Fibroblast of lung (primary cell): ENCODE measurements around the gene ZNF284. TPM values are rescaled to one million over a fixed set of nuclear protein-coding genes. Genes with fewer than 3 reads are reported as not detected.

ENCODE experiments used
- DNase-seq, 2 donors: peaks; one replicate each; pipeline versions ENCODE4 v3.0.0 to v3.0.0-alpha.2; 2010; ENCODE audit warnings: low read depth in 2 of 2
- H2AFZ ChIP-seq: 2 replicates; pipeline ENCODE4 v1.5.1; 2012; ENCODE audit warnings: low read length, control low read depth, inconsistent platforms
- H3K27ac ChIP-seq: 2 replicates; pipeline ENCODE4 v1.5.1; 2011; ENCODE audit warnings: low read length, control low read depth; ENCODE audit not compliant: insufficient read depth
- H3K27me3 ChIP-seq: 2 replicates; pipeline ENCODE4 v1.5.1; 2011; ENCODE audit warnings: mild to moderate bottlenecking, low read length; ENCODE audit not compliant: control insufficient read depth, insufficient read depth
- H3K36me3 ChIP-seq: 2 replicates; pipeline ENCODE4 v1.5.1; 2011; ENCODE audit warnings: low read length; ENCODE audit not compliant: control insufficient read depth, insufficient read depth
- H3K4me1 ChIP-seq: 2 replicates; pipeline ENCODE4 v1.5.1; 2011; ENCODE audit warnings: low read length; ENCODE audit not compliant: control insufficient read depth, insufficient read depth; ENCODE audit errors: extremely low read depth
- H3K4me2 ChIP-seq: 2 replicates; pipeline ENCODE4 v1.5.1; 2011; ENCODE audit warnings: low read length, control low read depth; ENCODE audit not compliant: insufficient read depth; ENCODE audit errors: extremely low read depth
- H3K4me3 ChIP-seq, 4 experiments: fragments of 200-600 bp in 1 of 4; sonication (generic) in 1 of 4; replicated peaks in 1 of 4; 2 replicates each; pipeline ENCODE4 v1.5.1; 2011 to 2016; ENCODE audit warnings: low read length in 4 of 4, low read depth in 3 of 4, mild to moderate bottlenecking in 3 of 4, control low read depth in 2 of 4, inconsistent platforms in 1 of 4, mixed read lengths in 1 of 4; ENCODE audit not compliant: insufficient read depth in 1 of 4; ENCODE audit errors: control extremely low read depth in 1 of 4
- H3K79me2 ChIP-seq: 2 replicates; pipeline ENCODE4 v1.5.1; 2012; ENCODE audit warnings: mild to moderate bottlenecking, low read length, inconsistent platforms; ENCODE audit not compliant: control insufficient read depth, insufficient read depth
- H3K9ac ChIP-seq: 2 replicates; pipeline ENCODE4 v1.5.1; 2011; ENCODE audit warnings: mild to moderate bottlenecking, low read length, control low read depth; ENCODE audit not compliant: insufficient read depth
- H3K9me3 ChIP-seq: 2 replicates; pipeline ENCODE4 v1.5.1; 2012; ENCODE audit warnings: low read depth, low read length; ENCODE audit not compliant: control insufficient read depth, insufficient read depth
- H4K20me1 ChIP-seq: 2 replicates; pipeline ENCODE4 v1.5.1; 2011; ENCODE audit warnings: low read length; ENCODE audit not compliant: control insufficient read depth, insufficient read depth; ENCODE audit errors: extremely low read depth
- CTCF ChIP-seq, 2 donors: IDR thresholded peaks in 1 of 2; conservative IDR thresholded peaks in 1 of 2; 1 replicate in 1 of 2; 2 replicates in 1 of 2; pipeline ENCODE4 v1.5.1; 2011 to 2012; ENCODE audit warnings: low read length in 2 of 2, control low read depth in 1 of 2, inconsistent platforms in 1 of 2, low read depth in 1 of 2, mild to moderate bottlenecking in 1 of 2
- EZH2 ChIP-seq: IDR thresholded peaks from 2 replicates; pipeline ENCODE4 v1.5.1; 2012; ENCODE audit warnings: low read length, control low read depth, mild to moderate bottlenecking; ENCODE audit errors: missing control alignments
- polyA plus RNA-seq, 2 donors: library from polyadenylated mRNA; depleted of rRNA in 1 of 2; stranded (reverse) in 1 of 2; unstranded in 1 of 2; fragments of >200 nt; gene quantifications; 2 replicates each; pipeline ENCODE4 v1.2.1, GENCODE V29; 2011 to 2012; ENCODE audit warnings: missing spikeins in 1 of 2
- total RNA-seq: library from RNA; depleted of rRNA; stranded (reverse); fragments of >200 nt; gene quantifications from 2 replicates; pipeline ENCODE4 v1.2.1, GENCODE V29; 2014

Gene ZNF284
- total and polyA plus RNA-seq, 2 donors (not counting 1 experiment from before 2014, with no cell fraction given), result 2.7 to 4.0 TPM

- H3K79me2 ChIP-seq, result peaks cover 9% of the 10 kb centered on the region
- DNase-seq, result no peak
Observed at GRCh38 chr19:44092108-44092507, 20.1 kb downstream of the ZNF284 start.

DNA sequence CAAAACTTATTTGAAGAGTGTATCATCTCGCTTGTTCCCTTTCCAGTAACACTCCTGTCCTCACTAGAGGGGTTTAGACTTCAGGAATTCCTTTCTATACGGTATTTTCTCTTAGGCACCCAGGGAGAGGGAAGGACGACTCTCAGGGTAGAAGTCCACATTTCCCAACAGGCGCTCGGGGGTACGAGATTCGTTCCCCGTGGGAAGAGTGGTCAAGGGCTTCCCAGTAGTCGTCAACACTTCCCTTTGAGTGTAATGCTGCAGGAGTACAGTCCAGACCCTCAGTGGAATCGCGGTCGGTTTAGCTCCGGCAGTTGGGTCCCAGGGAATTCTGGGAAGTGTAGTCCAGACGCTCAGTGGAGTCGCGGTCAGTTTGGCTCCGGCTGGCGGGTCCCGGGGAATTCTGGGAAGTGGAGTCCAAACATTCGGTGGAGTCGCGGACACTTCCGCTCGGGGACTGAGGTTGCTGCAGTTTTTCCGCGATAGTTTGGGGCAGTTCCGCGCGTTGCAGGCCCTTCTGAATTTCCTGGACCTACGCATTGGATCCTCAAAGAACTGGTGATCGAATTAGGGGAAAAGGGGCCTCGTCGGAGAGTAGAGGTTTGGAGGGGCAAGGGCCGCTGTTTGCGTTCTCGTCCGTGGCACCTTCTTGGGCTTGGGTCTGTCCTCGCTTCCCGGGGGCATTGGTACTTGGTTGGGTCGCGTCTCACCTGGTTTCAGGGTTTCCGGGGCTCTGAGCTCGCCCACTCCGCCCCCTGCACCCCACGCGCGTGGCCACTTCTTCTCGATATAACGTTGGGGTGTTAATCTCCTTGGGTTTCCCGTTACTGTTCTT lies 22.2 kb downstream of the ZNF284 start, which contains the start of gene ZNF224:
ZNF224 (plus strand) TSS at position 431 of the 835 bp plus-strand sequence. CDS start 3,513 bp downstream, outside the sequence.
- peak within 1 kb of the TSS; percentile 97 for H3K4me2 ChIP-seq
- no peaks in the 10 kb centered on the region for H4K20me1 ChIP-seq
- TF ChIP-seq EZH2 (no peak), CTCF (conservative IDR thresholded peaks at IDR 0.05 in 1 of 2, IDR thresholded peaks at IDR 0.05 in 1 of 2; ENCODE audit: low read depth in 1 of 2, low read length in 2 of 2) (no peak)
- no peaks in the 10 kb centered on the region for H3K36me3 ChIP-seq
- H3K4me3 ChIP-seq, result peak within 1 kb of the TSS; percentile 80 to 98 (median 96)
- peak within 1 kb of the TSS; percentile 99 for H2AFZ ChIP-seq
- peak within 1 kb of the TSS; percentile 74 for H3K9ac ChIP-seq
- no peaks in the 10 kb centered on the region for H3K27me3 ChIP-seq
- H3K79me2 ChIP-seq, result peaks cover 9% of the 10 kb centered on the region
- H3K9me3 ChIP-seq, result no peaks in the 10 kb centered on the region
- H3K4me1 ChIP-seq, result no peaks in the 10 kb centered on the region
- peak; percentile 89 to 91 for DNase-seq
- peak within 1 kb of the TSS; percentile 82 for H3K27ac ChIP-seq

More at GRCh38 chr19:44092108-44092507, 20.1 kb downstream of the ZNF284 start:
- no peak overlapping the region for H3K4me2 ChIP-seq
- H3K9ac ChIP-seq, result no peak overlapping the region
- no peaks in the 10 kb centered on the region for H4K20me1 ChIP-seq
- no peak overlapping the region for H3K4me3 ChIP-seq
- no peaks in the 10 kb centered on the region for H3K4me1 ChIP-seq
- no peaks in the 10 kb centered on the region for H3K9me3 ChIP-seq
- H3K27ac ChIP-seq, result no peak overlapping the region
- no peaks in the 10 kb centered on the region for H3K27me3 ChIP-seq
- TF ChIP-seq EZH2, result no peak
- TF ChIP-seq CTCF (conservative IDR thresholded peaks at IDR 0.05 in 1 of 2, IDR thresholded peaks at IDR 0.05 in 1 of 2; ENCODE audit: low read depth in 1 of 2, low read length in 2 of 2), result no peak
- H2AFZ ChIP-seq, result no peak overlapping the region
- H3K36me3 ChIP-seq, result no peaks in the 10 kb centered on the region

DNA sequence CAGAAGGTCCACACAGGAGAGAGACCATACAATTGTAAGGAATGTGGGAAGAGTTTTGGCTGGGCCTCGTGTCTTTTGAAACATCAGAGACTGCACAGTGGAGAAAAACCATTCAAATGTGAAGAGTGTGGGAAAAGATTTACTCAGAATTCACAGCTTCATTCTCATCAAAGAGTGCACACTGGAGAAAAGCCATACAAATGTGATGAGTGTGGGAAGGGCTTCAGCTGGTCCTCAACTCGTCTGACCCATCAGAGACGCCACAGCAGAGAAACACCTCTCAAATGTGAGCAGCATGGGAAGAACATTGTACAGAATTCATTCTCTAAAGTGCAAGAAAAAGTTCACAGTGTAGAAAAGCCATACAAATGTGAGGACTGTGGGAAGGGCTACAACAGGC lies 35.8 kb downstream of the ZNF284 start:
- H3K4me3 ChIP-seq, result no peak overlapping the region
- DNase-seq, result no peak
- H4K20me1 ChIP-seq, result no peaks in the 10 kb centered on the region
- no peak overlapping the region for H3K27ac ChIP-seq
- no peak overlapping the region for H2AFZ ChIP-seq
- no peaks in the 10 kb centered on the region for H3K27me3 ChIP-seq
- no peaks in the 10 kb centered on the region for H3K4me1 ChIP-seq
- no peaks in the 10 kb centered on the region for H3K79me2 ChIP-seq
- no peak overlapping the region for H3K9ac ChIP-seq
- H3K36me3 ChIP-seq, result peaks cover 6% of the 10 kb centered on the region
- H3K9me3 ChIP-seq, result peaks cover 3% of the 10 kb centered on the region
- no peak overlapping the region for H3K4me2 ChIP-seq
- TF ChIP-seq CTCF (conservative IDR thresholded peaks at IDR 0.05 in 1 of 2, IDR thresholded peaks at IDR 0.05 in 1 of 2; ENCODE audit: low read depth in 1 of 2, low read length in 2 of 2), result no peak
- TF ChIP-seq EZH2, result no peak
